Vagina (tissue), 2 donors: ENCODE results near the gene KRTAP4-9.

ENCODE experiments used
- POLR2A ChIP-seq, 2 donors: fragments of 450-650 bp; IDR thresholded peaks; one replicate each; pipeline ENCODE4 v1.6.1; 2017; ENCODE audit warnings: antibody characterized with exemption in 2 of 2, mild to moderate bottlenecking in 2 of 2, moderate library complexity in 2 of 2
- POLR2AphosphoS5 ChIP-seq, 2 donors: sonication (generic); formaldehyde crosslinking; IDR thresholded peaks; one replicate each; pipeline ENCODE4 v1.9.0; 2017; ENCODE audit warnings: antibody characterized with exemption in 2 of 2, mild to moderate bottlenecking in 2 of 2, low read depth in 1 of 2; ENCODE audit not compliant: insufficient read depth in 1 of 2
- TF ChIP-seq, protein P1 (sequence below), 3 experiments: fragments of 450-650 bp in 2 of 3; fragments of 200-600 bp in 1 of 3; sonication (generic) in 1 of 3; IDR thresholded peaks; one replicate each; pipeline ENCODE4 v1.5.1; 2017 to 2019; ENCODE audit warnings: antibody characterized with exemption in 3 of 3, mild to moderate bottlenecking in 2 of 3, moderate library complexity in 2 of 3

DNA sequence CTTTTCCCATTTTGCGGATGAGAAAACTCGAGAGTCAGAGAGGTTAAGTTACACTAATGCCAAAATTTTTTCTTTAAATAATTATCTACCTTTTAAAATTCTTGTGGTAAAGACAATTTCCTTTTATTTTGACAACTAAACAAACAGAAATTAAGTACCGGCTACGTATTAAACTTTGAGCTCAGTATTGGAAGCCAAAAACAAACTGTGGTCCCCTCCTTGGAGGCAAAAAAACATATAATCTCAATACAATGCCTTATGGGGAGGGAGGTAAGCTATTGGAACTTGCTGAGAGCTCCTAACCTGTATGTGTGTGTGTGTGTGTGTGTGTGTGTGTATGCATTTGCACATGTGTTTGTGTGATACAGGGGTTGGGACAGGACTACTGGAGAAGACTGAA, 41.7 kb upstream of the KRTAP4-9 start:
- TF ChIP-seq, protein P1, sequence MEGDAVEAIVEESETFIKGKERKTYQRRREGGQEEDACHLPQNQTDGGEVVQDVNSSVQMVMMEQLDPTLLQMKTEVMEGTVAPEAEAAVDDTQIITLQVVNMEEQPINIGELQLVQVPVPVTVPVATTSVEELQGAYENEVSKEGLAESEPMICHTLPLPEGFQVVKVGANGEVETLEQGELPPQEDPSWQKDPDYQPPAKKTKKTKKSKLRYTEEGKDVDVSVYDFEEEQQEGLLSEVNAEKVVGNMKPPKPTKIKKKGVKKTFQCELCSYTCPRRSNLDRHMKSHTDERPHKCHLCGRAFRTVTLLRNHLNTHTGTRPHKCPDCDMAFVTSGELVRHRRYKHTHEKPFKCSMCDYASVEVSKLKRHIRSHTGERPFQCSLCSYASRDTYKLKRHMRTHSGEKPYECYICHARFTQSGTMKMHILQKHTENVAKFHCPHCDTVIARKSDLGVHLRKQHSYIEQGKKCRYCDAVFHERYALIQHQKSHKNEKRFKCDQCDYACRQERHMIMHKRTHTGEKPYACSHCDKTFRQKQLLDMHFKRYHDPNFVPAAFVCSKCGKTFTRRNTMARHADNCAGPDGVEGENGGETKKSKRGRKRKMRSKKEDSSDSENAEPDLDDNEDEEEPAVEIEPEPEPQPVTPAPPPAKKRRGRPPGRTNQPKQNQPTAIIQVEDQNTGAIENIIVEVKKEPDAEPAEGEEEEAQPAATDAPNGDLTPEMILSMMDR (IDR thresholded peaks at IDR 0.05) = no peak
- TF ChIP-seq POLR2A (IDR thresholded peaks at IDR 0.05) (no peak), POLR2AphosphoS5 (IDR thresholded peaks at IDR 0.05; ENCODE audit: insufficient read depth in 1 of 2, low read depth in 1 of 2) (no peak)
